Measurements from ENCODE around the gene SNW1. TPM values are rescaled to one million over a fixed set of nuclear protein-coding genes. Genes with fewer than 3 reads are reported as not detected.
"Not testable (repeated sequence)": the region's sequence is repeated elsewhere in the genome, so short reads cannot be mapped to it uniquely, and the experiment has no call there.

SNW1 gene
- total RNA-seq, 1 experiment from 2014 or later, result 67.0 TPM

DNA sequence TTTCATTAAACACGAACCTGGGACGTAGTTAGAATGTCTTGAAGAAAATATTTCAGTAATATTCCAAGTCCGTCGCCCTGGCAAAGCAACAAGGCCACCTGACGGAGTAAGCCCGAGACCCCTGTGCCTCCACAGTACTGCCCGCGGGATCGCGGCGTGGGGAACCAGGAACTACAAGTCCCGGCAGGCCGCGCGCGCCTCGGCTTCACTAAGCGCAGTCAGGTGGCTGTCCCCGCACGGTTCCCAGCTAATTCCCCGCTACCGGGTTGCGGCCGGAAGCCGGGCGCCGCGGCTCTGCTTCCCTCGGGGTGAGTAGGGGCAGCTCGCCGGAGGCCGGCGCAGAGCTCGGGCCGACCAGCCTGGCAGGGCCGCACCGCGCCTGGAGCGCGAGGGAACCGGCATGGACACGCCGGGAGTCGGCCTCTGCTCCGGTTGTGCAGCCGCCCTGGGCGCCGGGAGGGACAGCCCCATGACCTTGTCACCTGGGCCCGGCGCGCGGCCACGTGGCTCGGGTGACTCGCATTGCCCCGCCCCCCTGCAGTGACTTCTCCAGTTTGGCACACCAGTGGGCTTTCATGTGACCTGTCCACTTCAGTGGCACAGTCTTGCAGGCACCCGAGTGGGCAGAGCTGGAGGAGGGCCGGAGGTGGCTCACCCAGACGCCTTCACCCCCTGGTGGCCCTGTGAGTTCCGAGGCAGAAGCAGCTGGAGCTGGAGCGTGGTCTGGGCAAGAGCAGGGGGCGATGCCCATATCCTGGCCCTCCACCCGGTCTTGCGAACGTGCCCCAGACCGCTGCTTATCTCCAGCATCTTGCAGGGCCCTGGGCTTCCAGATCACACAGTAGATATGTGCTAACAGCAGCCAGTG, 39.1 kb upstream of the SNW1 start, which contains the start of gene ADCK1:
TSS of gene ADCK1 (plus strand) at position 247 of the 868 bp plus-strand sequence. CDS start 18,870 bp downstream, outside the sequence.
- intact Hi-C loops (cut with micrococcal nuclease; ENCODE audit: unreplicated experiment) (no loop called here), in situ Hi-C loops (cut with HindIII; ENCODE audit: low pct_unique_long_range_greater_than_20kb, low sequenced_read_pairs) (no loop called here)
- no TSS peak for BruUV-seq (replicated peaks)
- Histone ChIP-seq H3K4me1 (ENCODE audit: control insufficient read depth, insufficient read depth, low read length) (peaks cover 2% of the 10 kb centered on the region; the same call in 1 of the 2 replicates), H3K4me3 (ENCODE audit: low read depth in 2 of 2, low read length in 2 of 2) (peak within 1 kb of the TSS; percentile 66 to 73), H3K27me3 (ENCODE audit: control insufficient read depth, insufficient read depth, low read length) (no peaks in the 10 kb centered on the region), H3K36me3 (ENCODE audit: control insufficient read depth, insufficient read depth, low read length) (no peaks in the 10 kb centered on the region), H3K27ac (ENCODE audit: low read length) (peak within 1 kb of the TSS; percentile 93), H3K9me3 (ENCODE audit: control insufficient read depth, insufficient read depth, low read depth, low read length) (no peaks in the 10 kb centered on the region)
- ATAC-seq, result peak; percentile 98
- ChIA-PET CTCF (no interaction called here), POLR2A (no interaction called here)
- TF ChIP-seq SIN3A (IDR thresholded peaks at IDR 0.05; ENCODE audit: borderline replicate concordance, insufficient read depth, low read depth, low read length) (no peak), POLR2AphosphoS5 (IDR thresholded peaks at IDR 0.05; ENCODE audit: low read depth, low read length) (peak; percentile 71), TCF7L2 (IDR thresholded peaks at IDR 0.05; ENCODE audit: low read depth, low read length) (no peak)
- no peak for DNase-seq (ENCODE audit: low read depth, low spot score)

DNA sequence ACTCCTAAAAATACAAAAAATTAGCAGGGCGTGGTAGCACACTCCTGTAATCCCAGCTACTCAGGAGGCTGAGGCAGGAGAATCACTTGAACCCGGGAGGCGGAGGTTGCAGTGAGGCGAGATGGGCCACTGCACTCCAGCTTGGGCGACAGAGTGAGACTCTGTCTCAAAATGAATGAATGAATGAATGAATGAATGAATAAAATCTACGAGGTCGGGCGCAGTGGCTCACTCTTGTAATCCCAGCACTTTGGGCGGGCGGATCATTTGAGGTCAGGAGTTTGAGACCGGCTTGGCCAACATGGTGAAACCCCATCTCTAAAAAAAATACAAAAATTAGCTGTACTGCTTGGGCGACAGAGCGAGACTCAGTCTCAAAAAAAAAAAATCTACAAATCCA, 38.5 kb upstream of the SNW1 start:
- CTCF ChIA-PET, POLR2A ChIA-PET: not testable (repeated sequence)
- peak overlapping the region; percentile 93; the same call in 1 of the 2 replicates for H3K27ac ChIP-seq (ENCODE audit: low read length)

DNA sequence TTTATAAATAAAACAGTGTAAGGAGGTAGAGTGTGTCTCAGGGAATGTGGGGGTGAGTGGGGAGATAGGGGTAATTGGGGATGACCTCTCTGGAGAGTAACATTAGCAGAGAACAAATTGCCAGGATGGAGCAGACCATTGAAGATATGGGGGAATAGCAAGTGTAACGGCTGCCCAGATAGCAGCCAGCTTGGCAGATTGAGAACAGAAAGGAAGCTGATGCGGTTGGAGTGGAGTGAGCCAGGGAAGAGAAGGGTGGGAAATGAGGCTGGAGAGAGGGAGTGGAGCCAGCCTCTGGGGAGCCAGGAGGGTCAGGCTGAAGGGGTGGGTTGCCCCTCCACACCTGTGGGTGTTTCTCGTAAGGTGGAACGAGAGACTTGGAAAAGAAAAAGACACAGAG, 33.4 kb upstream of the SNW1 start:
- H3K9me3 ChIP-seq (ENCODE audit: control insufficient read depth, insufficient read depth, low read depth, low read length), result no peaks in the 10 kb centered on the region
- H3K4me3 ChIP-seq (ENCODE audit: low read depth in 2 of 2, low read length in 2 of 2), result no peak overlapping the region
- DNase-seq (ENCODE audit: low read depth, low spot score), result no peak
- no peaks in the 10 kb centered on the region for H3K4me1 ChIP-seq (ENCODE audit: control insufficient read depth, insufficient read depth, low read length)
- intact Hi-C loops (cut with micrococcal nuclease; ENCODE audit: unreplicated experiment), result no loop called here
- in situ Hi-C loops (cut with HindIII; ENCODE audit: low pct_unique_long_range_greater_than_20kb, low sequenced_read_pairs), result no loop called here
- BruUV-seq (replicated peaks), result no TSS peak
- ChIA-PET POLR2A (no interaction called here), CTCF (no interaction called here)
- no peaks in the 10 kb centered on the region for H3K36me3 ChIP-seq (ENCODE audit: control insufficient read depth, insufficient read depth, low read length)
- H3K27me3 ChIP-seq (ENCODE audit: control insufficient read depth, insufficient read depth, low read length), result no peaks in the 10 kb centered on the region
- ATAC-seq, result no peak
- TF ChIP-seq, protein P1, sequence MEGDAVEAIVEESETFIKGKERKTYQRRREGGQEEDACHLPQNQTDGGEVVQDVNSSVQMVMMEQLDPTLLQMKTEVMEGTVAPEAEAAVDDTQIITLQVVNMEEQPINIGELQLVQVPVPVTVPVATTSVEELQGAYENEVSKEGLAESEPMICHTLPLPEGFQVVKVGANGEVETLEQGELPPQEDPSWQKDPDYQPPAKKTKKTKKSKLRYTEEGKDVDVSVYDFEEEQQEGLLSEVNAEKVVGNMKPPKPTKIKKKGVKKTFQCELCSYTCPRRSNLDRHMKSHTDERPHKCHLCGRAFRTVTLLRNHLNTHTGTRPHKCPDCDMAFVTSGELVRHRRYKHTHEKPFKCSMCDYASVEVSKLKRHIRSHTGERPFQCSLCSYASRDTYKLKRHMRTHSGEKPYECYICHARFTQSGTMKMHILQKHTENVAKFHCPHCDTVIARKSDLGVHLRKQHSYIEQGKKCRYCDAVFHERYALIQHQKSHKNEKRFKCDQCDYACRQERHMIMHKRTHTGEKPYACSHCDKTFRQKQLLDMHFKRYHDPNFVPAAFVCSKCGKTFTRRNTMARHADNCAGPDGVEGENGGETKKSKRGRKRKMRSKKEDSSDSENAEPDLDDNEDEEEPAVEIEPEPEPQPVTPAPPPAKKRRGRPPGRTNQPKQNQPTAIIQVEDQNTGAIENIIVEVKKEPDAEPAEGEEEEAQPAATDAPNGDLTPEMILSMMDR (IDR thresholded peaks at IDR 0.05), result no peak
- TF ChIP-seq TCF7L2 (IDR thresholded peaks at IDR 0.05; ENCODE audit: low read depth, low read length) (no peak), POLR2AphosphoS5 (IDR thresholded peaks at IDR 0.05; ENCODE audit: low read depth, low read length) (no peak), SIN3A (IDR thresholded peaks at IDR 0.05; ENCODE audit: borderline replicate concordance, insufficient read depth, low read depth, low read length) (no peak)
- TF ChIP-seq, protein P2, sequence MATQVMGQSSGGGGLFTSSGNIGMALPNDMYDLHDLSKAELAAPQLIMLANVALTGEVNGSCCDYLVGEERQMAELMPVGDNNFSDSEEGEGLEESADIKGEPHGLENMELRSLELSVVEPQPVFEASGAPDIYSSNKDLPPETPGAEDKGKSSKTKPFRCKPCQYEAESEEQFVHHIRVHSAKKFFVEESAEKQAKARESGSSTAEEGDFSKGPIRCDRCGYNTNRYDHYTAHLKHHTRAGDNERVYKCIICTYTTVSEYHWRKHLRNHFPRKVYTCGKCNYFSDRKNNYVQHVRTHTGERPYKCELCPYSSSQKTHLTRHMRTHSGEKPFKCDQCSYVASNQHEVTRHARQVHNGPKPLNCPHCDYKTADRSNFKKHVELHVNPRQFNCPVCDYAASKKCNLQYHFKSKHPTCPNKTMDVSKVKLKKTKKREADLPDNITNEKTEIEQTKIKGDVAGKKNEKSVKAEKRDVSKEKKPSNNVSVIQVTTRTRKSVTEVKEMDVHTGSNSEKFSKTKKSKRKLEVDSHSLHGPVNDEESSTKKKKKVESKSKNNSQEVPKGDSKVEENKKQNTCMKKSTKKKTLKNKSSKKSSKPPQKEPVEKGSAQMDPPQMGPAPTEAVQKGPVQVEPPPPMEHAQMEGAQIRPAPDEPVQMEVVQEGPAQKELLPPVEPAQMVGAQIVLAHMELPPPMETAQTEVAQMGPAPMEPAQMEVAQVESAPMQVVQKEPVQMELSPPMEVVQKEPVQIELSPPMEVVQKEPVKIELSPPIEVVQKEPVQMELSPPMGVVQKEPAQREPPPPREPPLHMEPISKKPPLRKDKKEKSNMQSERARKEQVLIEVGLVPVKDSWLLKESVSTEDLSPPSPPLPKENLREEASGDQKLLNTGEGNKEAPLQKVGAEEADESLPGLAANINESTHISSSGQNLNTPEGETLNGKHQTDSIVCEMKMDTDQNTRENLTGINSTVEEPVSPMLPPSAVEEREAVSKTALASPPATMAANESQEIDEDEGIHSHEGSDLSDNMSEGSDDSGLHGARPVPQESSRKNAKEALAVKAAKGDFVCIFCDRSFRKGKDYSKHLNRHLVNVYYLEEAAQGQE (IDR thresholded peaks at IDR 0.05; ENCODE audit: insufficient read depth in 1 of 2, low read depth in 2 of 2, low read length in 1 of 2), result no peak
- H3K27ac ChIP-seq (ENCODE audit: low read length), result no peak overlapping the region

More for the DNA sequence above, 38.5 kb upstream of the SNW1 start:
- intact Hi-C loops (cut with micrococcal nuclease; ENCODE audit: unreplicated experiment); H3K27me3 ChIP-seq (ENCODE audit: control insufficient read depth, insufficient read depth, low read length); in situ Hi-C loops (cut with HindIII; ENCODE audit: low pct_unique_long_range_greater_than_20kb, low sequenced_read_pairs); DNase-seq (ENCODE audit: low read depth, low spot score); ATAC-seq; H3K36me3 ChIP-seq (ENCODE audit: control insufficient read depth, insufficient read depth, low read length); H3K4me1 ChIP-seq (ENCODE audit: control insufficient read depth, insufficient read depth, low read length); H3K9me3 ChIP-seq (ENCODE audit: control insufficient read depth, insufficient read depth, low read depth, low read length); BruUV-seq (replicated peaks): not testable (repeated sequence)
- peak overlapping the region; percentile 66 to 73 for H3K4me3 ChIP-seq (ENCODE audit: low read depth in 2 of 2, low read length in 2 of 2)

DNA sequence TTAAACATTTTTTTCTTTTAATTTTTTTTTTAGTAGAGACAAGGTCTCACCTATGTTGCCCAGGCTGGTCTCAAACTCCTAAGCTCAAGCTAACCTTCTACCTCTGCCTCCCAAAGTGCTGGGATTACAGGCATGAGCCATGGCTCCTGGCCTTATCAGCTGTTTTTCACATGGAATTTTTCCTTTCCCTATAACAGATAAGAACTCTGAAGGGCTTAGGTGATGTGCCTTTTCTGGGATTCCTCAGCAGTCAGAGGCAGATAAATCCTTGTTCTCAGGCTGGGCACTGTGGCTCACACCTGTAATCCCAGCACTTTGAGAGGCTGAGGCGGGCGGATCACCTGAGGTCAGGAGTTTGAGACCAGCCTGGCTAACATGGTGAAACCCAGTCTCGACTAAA, 32.3 kb upstream of the SNW1 start:
- H3K4me1 ChIP-seq (ENCODE audit: control insufficient read depth, insufficient read depth, low read length); H3K9me3 ChIP-seq (ENCODE audit: control insufficient read depth, insufficient read depth, low read depth, low read length); BruUV-seq (replicated peaks); CTCF ChIA-PET; H3K4me3 ChIP-seq (ENCODE audit: low read depth in 2 of 2, low read length in 2 of 2); H3K27me3 ChIP-seq (ENCODE audit: control insufficient read depth, insufficient read depth, low read length); ATAC-seq; H3K27ac ChIP-seq (ENCODE audit: low read length); DNase-seq (ENCODE audit: low read depth, low spot score); in situ Hi-C loops (cut with HindIII; ENCODE audit: low pct_unique_long_range_greater_than_20kb, low sequenced_read_pairs); intact Hi-C loops (cut with micrococcal nuclease; ENCODE audit: unreplicated experiment); H3K36me3 ChIP-seq (ENCODE audit: control insufficient read depth, insufficient read depth, low read length): not testable (repeated sequence)
- POLR2A ChIA-PET, result interaction anchor here (0.6 kb wide), 1 partner anchor 36 kb away, joined by 3 read pairs; no protein-coding TSS in a partner anchor

Data from Panc1 (cell line).